Skin epidermis (tissue), 12 donors: ENCODE data around the gene GALNT2.

Experiments
- H3K27ac ChIP-seq, 21 experiments: fragments of 200-600 bp; sonication (generic) in 11 of 21; one replicate each; pipeline ENCODE4 v1.5.0; 2020; ENCODE audit warnings: mild to moderate bottlenecking in 3 of 21, inconsistent platforms in 2 of 21, moderate library complexity in 2 of 21
- H3K4me3 ChIP-seq, 7 experiments: fragments of 200-600 bp; sonication (generic) in 2 of 7; one replicate each; pipeline ENCODE4 v1.5.0; 2020; ENCODE audit warnings: inconsistent platforms in 2 of 7, mild to moderate bottlenecking in 2 of 7, moderate library complexity in 1 of 7

Gene GALNT2

GRCh38 chr1:230314142-230314470, 247.1 kb downstream of the GALNT2 start:
- no peak overlapping the region for H3K27ac ChIP-seq
- H3K4me3 ChIP-seq, result no peak overlapping the region

GRCh38 chr1:230315099-230315498, 248.1 kb downstream of the GALNT2 start:
- H3K27ac ChIP-seq, result no peak overlapping the region

GRCh38 chr1:230316864-230317745, 250.1 kb downstream of the GALNT2 start:
- Histone ChIP-seq H3K27ac (no peak overlapping the region), H3K4me3 (no peak overlapping the region)

More at GRCh38 chr1:230315099-230315498, 248.1 kb downstream of the GALNT2 start:
- no peak overlapping the region for H3K4me3 ChIP-seq

GRCh38 chr1:230317823-230318819, 251.1 kb downstream of the GALNT2 start:
- Histone ChIP-seq H3K4me3 (no peak overlapping the region), H3K27ac (no peak overlapping the region)

DNA sequence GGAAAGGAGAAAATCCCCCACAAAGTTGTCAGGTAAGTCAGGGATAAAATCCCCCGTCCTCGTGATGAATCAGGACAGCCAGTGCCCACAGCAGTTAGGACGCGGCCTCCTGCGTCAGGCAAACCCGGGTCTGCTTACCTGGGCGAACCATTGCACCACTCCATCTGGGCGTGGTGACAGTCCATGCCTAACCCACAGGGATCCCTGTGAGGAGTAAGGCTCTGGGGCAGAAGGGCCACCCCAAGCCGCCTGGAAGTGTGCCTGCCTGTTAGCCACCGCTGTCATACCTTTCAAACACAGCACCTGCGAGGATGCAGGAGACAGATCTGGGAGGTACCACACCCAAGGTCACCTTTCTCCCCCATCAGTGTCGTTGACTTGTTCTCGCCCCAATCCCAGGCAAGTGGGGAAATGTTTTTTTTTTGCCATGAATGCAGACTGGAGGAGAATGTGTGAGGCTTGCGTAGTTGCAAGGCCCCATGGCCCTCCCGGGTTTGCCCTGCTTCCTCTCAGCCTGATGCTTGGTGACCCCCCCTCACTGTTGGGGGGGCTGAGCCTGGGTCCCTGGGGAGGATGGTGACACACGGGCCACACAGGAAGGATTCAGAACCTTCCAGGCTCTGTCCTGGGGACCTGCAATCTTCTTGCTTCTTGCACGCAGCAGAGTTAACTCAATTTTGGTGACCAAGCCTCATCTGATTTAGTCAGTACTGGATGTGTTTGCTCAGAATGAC, 252.1 kb downstream of the GALNT2 start:
- H3K4me3 ChIP-seq, result no peak overlapping the region
- H3K27ac ChIP-seq, result no peak overlapping the region

DNA sequence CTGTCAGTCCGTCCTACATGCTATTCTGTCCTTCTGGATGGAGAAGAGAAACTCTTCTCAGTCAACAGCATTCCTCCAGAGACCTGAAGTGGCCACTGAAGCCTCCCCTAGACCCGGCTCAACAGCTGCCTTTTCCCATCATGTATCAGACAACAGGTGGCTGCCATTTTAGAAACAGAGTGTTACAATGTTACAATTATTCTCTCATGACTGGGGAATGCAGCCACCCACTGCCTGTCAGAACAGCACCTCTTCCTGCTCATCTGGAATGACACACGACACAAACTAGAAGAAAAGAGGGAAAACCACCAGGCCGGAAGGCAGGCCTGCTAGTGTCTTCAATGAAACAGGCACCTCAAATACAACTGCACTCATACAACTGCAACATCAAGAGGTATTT, 253.8 kb downstream of the GALNT2 start:
- Histone ChIP-seq H3K27ac (no peak overlapping the region), H3K4me3 (no peak overlapping the region)

- Histone ChIP-seq H3K4me3 (no peak overlapping the region), H3K27ac (no peak overlapping the region)
These were observed 254.3 kb downstream of the GALNT2 start for GRCh38 chr1:230321341-230321740.

DNA sequence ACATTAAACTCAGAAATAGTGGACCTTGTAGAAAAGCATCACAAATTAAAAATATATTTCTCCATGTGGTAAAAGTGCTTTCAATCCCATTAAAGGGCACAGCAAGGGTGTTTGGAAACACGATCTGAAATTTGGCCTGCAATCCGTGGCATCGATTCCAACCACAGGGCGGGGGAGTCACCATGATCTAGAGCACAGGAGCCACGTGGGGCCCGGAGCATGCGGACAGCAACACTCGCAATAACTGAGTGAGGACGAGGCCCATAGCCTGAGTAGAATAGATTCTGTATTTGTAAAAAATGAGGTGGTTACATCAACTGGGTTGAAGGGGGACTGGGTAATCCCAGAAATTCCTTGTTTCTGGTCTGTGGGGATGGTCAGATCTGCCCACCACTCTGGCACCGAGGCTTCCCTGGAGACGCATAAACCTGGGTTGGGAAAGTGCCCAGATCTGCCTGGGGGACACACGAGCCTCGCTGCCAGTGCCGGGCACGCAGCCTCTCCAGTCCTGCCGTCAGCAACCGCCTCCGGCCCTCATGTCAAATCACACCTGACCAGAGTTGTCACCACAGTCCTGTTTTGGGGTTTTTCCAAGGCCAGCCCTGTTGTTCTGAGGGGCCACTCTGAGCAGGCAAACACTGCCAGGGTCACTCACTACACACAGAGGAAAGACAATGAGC, 254.8 kb downstream of the GALNT2 start:
- Histone ChIP-seq H3K4me3 (no peak overlapping the region), H3K27ac (no peak overlapping the region)

GRCh38 chr1:230322421-230322756, 255.4 kb downstream of the GALNT2 start:
- no peak overlapping the region for H3K27ac ChIP-seq
- no peak overlapping the region for H3K4me3 ChIP-seq

GRCh38 chr1:230322967-230323547, 256.0 kb downstream of the GALNT2 start:
- Histone ChIP-seq H3K4me3 (no peak overlapping the region), H3K27ac (no peak overlapping the region)

GRCh38 chr1:230323686-230324085, 256.6 kb downstream of the GALNT2 start:
- no peak overlapping the region for H3K4me3 ChIP-seq
- no peak overlapping the region for H3K27ac ChIP-seq

- Histone ChIP-seq H3K4me3 (no peak overlapping the region), H3K27ac (no peak overlapping the region)
These were observed 260.2 kb downstream of the GALNT2 start for GRCh38 chr1:230326971-230327891.

GRCh38 chr1:230327892-230328284, 260.9 kb downstream of the GALNT2 start:
- Histone ChIP-seq H3K4me3 (no peak overlapping the region), H3K27ac (no peak overlapping the region)

DNA sequence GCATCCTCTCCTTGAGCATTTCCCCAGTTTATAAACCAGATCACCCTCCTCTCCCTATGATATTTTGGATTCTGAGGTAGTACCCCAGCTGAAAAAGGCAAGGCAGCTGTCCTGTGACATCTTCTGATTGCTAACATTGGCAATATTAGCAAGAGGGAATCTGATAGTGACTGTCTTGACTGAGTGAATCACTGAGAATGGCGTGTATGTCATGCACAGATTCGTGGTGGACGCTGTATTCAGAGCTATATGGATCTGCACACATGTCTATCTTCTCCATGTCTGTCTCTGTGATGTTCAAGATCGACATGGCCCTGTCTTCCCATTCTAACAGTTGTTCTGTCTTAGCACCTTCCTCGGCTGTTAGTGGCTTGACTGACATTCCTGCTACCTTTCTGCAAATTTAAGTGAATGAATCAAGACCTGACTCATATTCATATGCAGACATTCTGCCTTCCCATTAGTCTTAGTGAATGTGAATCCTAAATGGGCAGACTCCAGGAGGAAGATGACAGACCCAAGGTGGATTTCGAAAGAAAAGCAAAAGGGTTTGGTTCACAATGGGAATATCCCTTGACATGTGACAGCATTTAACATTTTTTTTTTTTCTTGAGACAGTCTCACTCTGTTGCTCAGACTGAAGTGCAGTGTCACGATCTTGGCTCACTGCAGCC, 261.4 kb downstream of the GALNT2 start:
- H3K27ac ChIP-seq, result no peak overlapping the region
- no peak overlapping the region for H3K4me3 ChIP-seq

DNA sequence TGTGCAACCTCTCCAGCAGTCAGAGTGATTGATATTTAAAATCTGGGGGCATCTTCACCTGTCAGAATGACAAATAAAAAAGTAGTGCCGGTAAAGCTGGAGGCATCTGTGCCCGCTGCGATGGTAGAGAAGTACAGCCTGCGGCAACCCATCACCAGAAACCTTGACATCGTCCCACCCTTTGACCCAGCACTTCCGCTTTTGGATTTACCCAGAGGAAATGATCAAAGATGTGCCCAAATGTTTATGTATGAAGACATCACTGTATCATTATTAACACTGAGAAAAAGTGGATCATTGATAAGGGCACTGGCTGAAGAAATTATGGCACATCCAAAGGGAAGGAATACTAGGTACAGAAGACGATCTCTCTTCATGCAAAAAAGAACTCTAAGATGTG, 263.1 kb downstream of the GALNT2 start:
- H3K4me3 ChIP-seq, result no peak overlapping the region
- H3K27ac ChIP-seq, result no peak overlapping the region
